Urinary bladder (tissue), 4 donors: ENCODE measurements around the gene ADCY2. TPM values are rescaled to one million over a fixed set of nuclear protein-coding genes. Genes with fewer than 3 reads are reported as not detected.

Experiments
- DNase-seq: peaks from one replicate; pipeline ENCODE4 v3.0.0-alpha.2; 2015; ENCODE audit errors: extremely low spot score
- H3K27ac ChIP-seq: one replicate; pipeline ENCODE4 v1.5.1; 2013; ENCODE audit warnings: low read depth, mild to moderate bottlenecking, moderate library complexity
- H3K36me3 ChIP-seq: one replicate; pipeline ENCODE4 v1.6.1; 2013; ENCODE audit warnings: mild to moderate bottlenecking, moderate library complexity; ENCODE audit not compliant: insufficient read depth
- H3K4me1 ChIP-seq: one replicate; pipeline ENCODE4 v1.6.1; 2013; ENCODE audit warnings: mild to moderate bottlenecking, moderate library complexity; ENCODE audit not compliant: insufficient read depth
- H3K4me3 ChIP-seq: one replicate; pipeline ENCODE4 v1.5.1; 2013; ENCODE audit warnings: low read depth, low read length
- WGBS: extraction: QIAGEN DNeasy Blood & Tissue Kit; methylation state at CpG from one replicate; pipeline ENCODE4 v1.1.7; 2013; 5-methylcytosine and 5-hydroxymethylcytosine counted together
- polyA plus RNA-seq: library from polyadenylated mRNA; stranded (reverse); fragments of 200-250 nt; gene quantifications from one replicate; pipeline ENCODE4 v1.2.3, GENCODE V29; 2013
- total RNA-seq: library from RNA; depleted of rRNA; stranded (reverse); fragments of >200 nt; gene quantifications from one replicate; pipeline ENCODE4 v1.2.3, GENCODE V29; 2014
- donor health status: healthy with polysubstance abuse.
- donor health status: healthy.

Gene ADCY2
- total and polyA plus RNA-seq, 2 donors = 6.5 to 6.6 TPM

DNA sequence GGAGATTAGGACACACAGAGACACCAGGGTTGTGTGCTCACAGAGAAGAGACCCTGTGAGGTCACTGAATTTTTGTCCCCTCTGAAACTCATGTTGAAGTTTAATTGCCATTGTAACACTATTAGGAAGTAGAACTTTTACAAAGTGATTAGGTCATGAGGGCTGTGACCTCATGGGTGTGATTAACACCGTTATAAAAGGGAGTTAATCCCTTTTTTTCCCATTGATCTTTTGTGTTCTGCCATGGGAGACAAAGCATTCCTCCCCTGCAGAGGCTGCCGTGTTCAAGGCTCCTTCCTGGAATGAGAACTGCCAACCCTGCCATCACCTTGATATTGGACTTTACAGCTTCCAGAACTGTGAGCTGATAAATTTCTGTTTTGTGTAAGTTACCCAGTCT is 221.0 kb downstream of the ADCY2 start:
- 57% methylated on average over 2 of the region's 2 CpGs for WGBS
- DNase-seq = no peak
- H3K36me3 ChIP-seq = no peaks in the 10 kb centered on the region
- H3K4me3 ChIP-seq = no peak overlapping the region
- no peak overlapping the region for H3K27ac ChIP-seq
- no peaks in the 10 kb centered on the region for H3K4me1 ChIP-seq

GRCh38 chr5:7622498-7622897 is 226.6 kb downstream of the ADCY2 start:
- 63% methylated on average over 2 of the region's 2 CpGs for WGBS
- Histone ChIP-seq H3K4me3 (no peak overlapping the region), H3K4me1 (no peaks in the 10 kb centered on the region), H3K36me3 (no peaks in the 10 kb centered on the region), H3K27ac (no peak overlapping the region)
- DNase-seq = no peak

DNA sequence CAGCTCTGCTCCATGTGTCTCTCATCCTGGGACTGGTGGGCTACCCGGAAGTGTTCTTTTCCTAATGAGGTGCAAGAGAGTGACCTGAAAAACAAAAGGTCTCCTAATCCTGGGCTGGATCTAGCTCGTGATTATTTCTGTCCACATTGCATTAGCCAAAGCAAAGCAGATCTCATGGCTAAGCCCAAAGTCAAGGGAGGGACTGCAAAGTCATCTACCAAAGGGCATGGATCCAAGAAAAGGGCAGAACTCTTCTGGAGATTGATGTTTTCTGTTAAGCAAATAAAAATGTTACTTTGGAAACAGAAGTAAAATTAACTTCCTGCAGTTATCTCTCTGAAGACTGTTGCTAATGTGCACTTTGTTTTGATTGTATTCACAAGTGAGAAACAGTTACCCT is 229.8 kb downstream of the ADCY2 start:
- no peaks in the 10 kb centered on the region for H3K36me3 ChIP-seq
- H3K4me1 ChIP-seq = no peaks in the 10 kb centered on the region
- 50% methylated on average over 2 of the region's 2 CpGs for WGBS
- no peak overlapping the region for H3K27ac ChIP-seq
- H3K4me3 ChIP-seq = no peak overlapping the region
- DNase-seq = no peak

- Histone ChIP-seq H3K4me1 (no peaks in the 10 kb centered on the region), H3K4me3 (no peak overlapping the region), H3K36me3 (no peaks in the 10 kb centered on the region), H3K27ac (no peak overlapping the region)
- DNase-seq = no peak
These were observed 232.3 kb downstream of the ADCY2 start for GRCh38 chr5:7628248-7628647.

GRCh38 chr5:7628820-7629219 is 232.9 kb downstream of the ADCY2 start:
- DNase-seq = no peak
- no peaks in the 10 kb centered on the region for H3K36me3 ChIP-seq
- 84% methylated on average over 5 of the region's 5 CpGs for WGBS
- no peak overlapping the region for H3K27ac ChIP-seq
- H3K4me1 ChIP-seq = no peaks in the 10 kb centered on the region
- H3K4me3 ChIP-seq = no peak overlapping the region

DNA sequence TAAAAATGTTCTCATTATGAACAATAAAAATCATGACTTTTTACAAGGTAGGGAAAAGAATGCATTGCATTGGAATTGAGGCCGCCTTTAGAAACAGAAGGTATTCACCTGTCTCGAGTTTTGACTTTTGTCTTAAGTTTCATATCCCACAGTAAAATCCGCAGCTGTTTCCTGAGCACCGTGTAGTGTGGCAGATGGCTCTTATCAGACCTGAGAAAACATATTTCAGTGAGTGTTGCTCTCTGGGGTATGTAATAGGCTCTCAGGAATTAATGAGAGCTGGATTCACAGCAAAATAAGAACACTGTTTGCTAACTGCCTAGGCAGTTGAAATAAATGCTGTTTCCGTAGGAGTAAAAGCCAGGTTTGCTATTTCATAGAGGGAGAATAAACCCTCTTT is 233.6 kb downstream of the ADCY2 start:
- Histone ChIP-seq H3K27ac (no peak overlapping the region), H3K4me3 (no peak overlapping the region), H3K4me1 (no peaks in the 10 kb centered on the region), H3K36me3 (no peaks in the 10 kb centered on the region)
- no peak for DNase-seq
- 38% methylated on average over 5 of the region's 5 CpGs for WGBS

GRCh38 chr5:7634837-7635236 is 238.9 kb downstream of the ADCY2 start:
- no peak for DNase-seq
- Histone ChIP-seq H3K4me3 (no peak overlapping the region), H3K4me1 (no peaks in the 10 kb centered on the region), H3K36me3 (no peaks in the 10 kb centered on the region), H3K27ac (no peak overlapping the region)
- WGBS = 91% methylated on average over 3 of the region's 3 CpGs

DNA sequence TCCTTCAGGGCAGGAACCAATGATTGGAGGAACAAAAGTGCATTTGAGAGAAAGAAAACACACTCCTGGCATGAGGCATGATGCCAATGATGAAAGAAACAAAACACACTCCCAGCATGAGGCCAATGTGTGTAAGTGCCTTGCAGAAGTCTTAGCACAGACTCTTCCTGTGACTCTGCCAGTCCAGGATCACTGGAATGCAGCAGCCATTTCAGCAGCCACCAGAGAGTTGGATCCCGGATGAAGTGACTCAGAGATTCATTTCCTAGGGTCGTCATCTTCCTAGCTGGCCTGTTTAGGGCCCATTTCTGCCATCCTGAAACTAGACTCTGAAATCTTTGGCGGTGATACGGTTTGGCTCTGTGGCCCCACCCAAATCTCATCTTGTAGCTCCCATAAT is 242.5 kb downstream of the ADCY2 start:
- Histone ChIP-seq H3K4me3 (no peak overlapping the region), H3K4me1 (no peaks in the 10 kb centered on the region), H3K27ac (no peak overlapping the region), H3K36me3 (no peaks in the 10 kb centered on the region)
- no peak for DNase-seq
- WGBS = 80% methylated on average over 4 of the region's 4 CpGs

- H3K36me3 ChIP-seq = no peaks in the 10 kb centered on the region
- no peak for DNase-seq
- no peak overlapping the region for H3K4me3 ChIP-seq
- no peak overlapping the region for H3K27ac ChIP-seq
- H3K4me1 ChIP-seq = no peaks in the 10 kb centered on the region
These were observed 246.1 kb downstream of the ADCY2 start for GRCh38 chr5:7642029-7642428.

DNA sequence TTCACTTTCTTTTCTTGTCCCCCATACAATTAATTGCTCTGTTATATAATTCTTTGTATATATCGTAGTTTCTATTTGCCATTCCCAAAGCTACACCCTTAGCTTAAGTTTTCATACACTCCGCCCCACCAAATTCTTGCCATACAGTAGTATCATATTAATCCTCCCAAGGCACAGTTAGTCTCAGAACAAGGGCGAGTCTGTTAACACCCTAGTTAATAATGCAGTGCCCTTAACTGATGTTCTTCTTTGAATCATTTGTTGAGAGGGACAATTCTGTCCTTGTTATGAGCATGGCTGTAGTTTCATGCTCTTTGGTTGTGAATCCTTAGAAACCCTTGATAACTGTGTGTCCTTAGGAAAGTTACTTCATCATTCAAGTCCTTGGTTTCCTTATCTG is 248.8 kb downstream of the ADCY2 start:
- 93% methylated on average over 3 of the region's 3 CpGs for WGBS
- no peaks in the 10 kb centered on the region for H3K36me3 ChIP-seq
- no peak overlapping the region for H3K27ac ChIP-seq
- no peak overlapping the region for H3K4me3 ChIP-seq
- DNase-seq = no peak
- no peaks in the 10 kb centered on the region for H3K4me1 ChIP-seq

DNA sequence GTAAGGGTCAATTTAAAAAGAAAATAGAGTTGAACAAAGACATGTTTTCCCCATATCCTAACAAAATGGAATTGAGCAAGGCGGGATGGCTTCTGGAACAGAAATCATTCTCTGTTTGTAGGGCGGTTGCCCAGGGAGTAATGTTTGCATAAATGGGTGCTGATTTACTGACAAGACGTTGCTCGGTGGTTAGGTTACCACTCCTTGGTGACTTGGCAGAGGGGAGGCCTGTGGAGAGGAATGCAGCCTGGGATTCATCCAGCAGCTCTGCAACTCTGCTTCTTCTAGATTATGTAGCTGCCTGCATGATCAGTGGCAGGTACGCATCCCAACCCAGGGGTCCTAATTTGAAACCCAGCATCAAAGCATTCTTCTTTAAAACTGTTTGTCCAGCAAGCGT is 254.8 kb downstream of the ADCY2 start:
- H3K4me1 ChIP-seq = no peaks in the 10 kb centered on the region
- DNase-seq = no peak
- no peak overlapping the region for H3K27ac ChIP-seq
- 71% methylated on average over 6 of the region's 6 CpGs for WGBS
- no peaks in the 10 kb centered on the region for H3K36me3 ChIP-seq
- no peak overlapping the region for H3K4me3 ChIP-seq

DNA sequence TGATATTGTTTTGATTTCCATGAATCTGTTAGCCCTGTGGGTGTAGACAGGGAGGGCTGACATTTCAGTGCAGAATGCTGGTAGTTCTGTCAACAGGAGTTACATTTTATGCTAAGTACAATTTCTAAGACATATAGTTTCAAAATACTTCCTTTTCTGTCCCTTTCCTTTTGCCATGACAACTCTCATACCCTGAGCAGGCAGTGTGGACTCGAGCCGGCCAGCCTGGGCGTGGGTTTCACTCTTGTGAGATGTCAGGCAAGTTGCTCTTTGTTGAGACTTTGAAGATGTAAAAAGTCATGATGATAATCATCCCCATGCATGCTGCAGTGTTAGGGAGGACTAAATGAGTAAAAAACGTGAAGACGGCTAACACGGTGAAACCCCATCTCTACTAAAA is 257.1 kb downstream of the ADCY2 start:
- Histone ChIP-seq H3K36me3 (no peaks in the 10 kb centered on the region), H3K27ac (no peak overlapping the region), H3K4me1 (no peaks in the 10 kb centered on the region), H3K4me3 (no peak overlapping the region)
- no peak for DNase-seq
- 82% methylated on average over 6 of the region's 6 CpGs for WGBS

- WGBS = 93% methylated on average over 3 of the region's 3 CpGs
- no peak for DNase-seq
- Histone ChIP-seq H3K36me3 (no peaks in the 10 kb centered on the region), H3K27ac (no peak overlapping the region), H3K4me1 (no peaks in the 10 kb centered on the region), H3K4me3 (no peak overlapping the region)
These were observed 261.2 kb downstream of the ADCY2 start for GRCh38 chr5:7657153-7657552.

- no peak overlapping the region for H3K27ac ChIP-seq
These were observed 263.5 kb downstream of the ADCY2 start for GRCh38 chr5:7659420-7659819.

DNA sequence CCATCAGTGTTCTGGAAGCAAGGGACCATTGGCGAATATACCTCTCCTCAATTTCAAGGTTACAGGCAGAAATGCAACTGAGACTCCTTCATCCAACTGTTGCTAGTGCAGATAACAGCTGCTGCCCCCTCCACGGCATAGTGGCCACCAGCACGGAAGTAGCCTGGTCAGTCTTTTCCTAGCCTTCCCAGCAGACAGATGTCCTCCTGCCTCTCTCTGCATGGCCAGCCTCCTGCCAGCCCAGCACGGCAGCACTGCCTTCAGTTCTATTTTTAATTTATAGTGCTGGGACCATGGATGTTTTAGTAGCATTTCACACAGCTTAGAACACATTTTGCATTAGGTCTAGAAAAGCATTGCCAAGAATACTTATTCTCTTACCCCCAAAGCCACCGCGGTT is 266.4 kb downstream of the ADCY2 start:
- no peaks in the 10 kb centered on the region for H3K36me3 ChIP-seq
- no peak for DNase-seq
- whole genome bisulfite sequencing = 84% methylated on average over 6 of the region's 6 CpGs
- H3K4me3 ChIP-seq = no peak overlapping the region
- H3K27ac ChIP-seq = no peak overlapping the region
- H3K4me1 ChIP-seq = no peaks in the 10 kb centered on the region

More at GRCh38 chr5:7659420-7659819, 263.5 kb downstream of the ADCY2 start:
- DNase-seq = no peak
- Histone ChIP-seq H3K4me1 (no peaks in the 10 kb centered on the region), H3K4me3 (no peak overlapping the region), H3K36me3 (no peaks in the 10 kb centered on the region)
- 86% methylated on average over 4 of the region's 4 CpGs for WGBS
